ENCODE results near the gene ERP44. TPM values are rescaled to one million over a fixed set of nuclear protein-coding genes. Genes with fewer than 3 reads are reported as not detected.

Gene ERP44
- total RNA-seq, 1 donor from 2014 or later, result 18.3 TPM

DNA sequence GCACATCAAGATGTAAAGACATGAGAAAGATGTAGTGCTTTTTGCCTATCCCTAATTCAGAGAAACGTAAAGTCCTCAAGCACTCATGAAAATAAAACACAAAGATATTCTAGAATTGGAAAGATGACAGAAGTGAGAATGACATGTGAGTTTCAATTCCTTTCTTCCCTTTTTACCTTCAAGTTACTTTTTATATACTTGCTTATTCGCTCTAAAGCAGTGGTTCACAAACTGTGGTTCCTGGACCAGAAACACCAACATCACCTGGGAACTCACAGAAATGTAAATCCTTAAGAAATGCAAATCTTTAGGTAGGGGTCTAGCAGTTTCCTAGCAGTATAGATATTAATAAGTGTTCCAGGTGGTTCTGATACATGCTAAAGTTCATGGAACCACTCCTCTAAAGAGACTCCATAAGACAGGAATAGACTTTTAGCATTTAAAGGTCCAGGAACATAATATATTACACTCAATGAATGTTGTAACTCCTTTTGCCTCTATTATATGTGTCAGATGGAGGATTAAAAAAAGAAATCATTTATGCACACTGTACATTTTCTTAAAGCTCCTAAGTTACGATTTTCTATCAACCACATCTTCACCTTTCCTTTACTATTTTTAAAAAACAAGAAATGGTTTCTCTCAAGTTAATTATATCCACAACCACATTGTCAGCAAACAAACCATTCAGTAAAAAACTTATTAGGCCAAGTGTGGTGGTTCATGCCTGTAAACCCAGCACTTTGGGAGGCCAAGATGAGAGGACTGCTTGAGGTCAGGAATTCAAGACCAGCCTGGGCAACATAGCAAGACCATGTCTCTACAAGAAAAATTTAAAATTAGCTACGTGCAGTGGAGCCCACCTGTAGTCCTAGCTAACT is 39.9 kb downstream of the ERP44 start:
- TF ChIP-seq, protein P1, sequence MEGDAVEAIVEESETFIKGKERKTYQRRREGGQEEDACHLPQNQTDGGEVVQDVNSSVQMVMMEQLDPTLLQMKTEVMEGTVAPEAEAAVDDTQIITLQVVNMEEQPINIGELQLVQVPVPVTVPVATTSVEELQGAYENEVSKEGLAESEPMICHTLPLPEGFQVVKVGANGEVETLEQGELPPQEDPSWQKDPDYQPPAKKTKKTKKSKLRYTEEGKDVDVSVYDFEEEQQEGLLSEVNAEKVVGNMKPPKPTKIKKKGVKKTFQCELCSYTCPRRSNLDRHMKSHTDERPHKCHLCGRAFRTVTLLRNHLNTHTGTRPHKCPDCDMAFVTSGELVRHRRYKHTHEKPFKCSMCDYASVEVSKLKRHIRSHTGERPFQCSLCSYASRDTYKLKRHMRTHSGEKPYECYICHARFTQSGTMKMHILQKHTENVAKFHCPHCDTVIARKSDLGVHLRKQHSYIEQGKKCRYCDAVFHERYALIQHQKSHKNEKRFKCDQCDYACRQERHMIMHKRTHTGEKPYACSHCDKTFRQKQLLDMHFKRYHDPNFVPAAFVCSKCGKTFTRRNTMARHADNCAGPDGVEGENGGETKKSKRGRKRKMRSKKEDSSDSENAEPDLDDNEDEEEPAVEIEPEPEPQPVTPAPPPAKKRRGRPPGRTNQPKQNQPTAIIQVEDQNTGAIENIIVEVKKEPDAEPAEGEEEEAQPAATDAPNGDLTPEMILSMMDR (IDR thresholded peaks at IDR 0.05; ENCODE audit: unreplicated experiment), result no peak
- H3K27ac Mint-ChIP-seq, result no peak overlapping the region
- peaks cover 5% of the 10 kb centered on the region for H3K4me1 Mint-ChIP-seq
- no peaks in the 10 kb centered on the region for H3K9me3 Mint-ChIP-seq
- no peaks in the 10 kb centered on the region for H3K27me3 Mint-ChIP-seq (ENCODE audit: low read depth)
- no peak for DNase-seq (ENCODE audit: low spot score in 2 of 2, unreplicated experiment in 2 of 2)
- peaks cover 16% of the 10 kb centered on the region for H3K36me3 Mint-ChIP-seq
- no peak overlapping the region for H3K4me3 Mint-ChIP-seq

DNA sequence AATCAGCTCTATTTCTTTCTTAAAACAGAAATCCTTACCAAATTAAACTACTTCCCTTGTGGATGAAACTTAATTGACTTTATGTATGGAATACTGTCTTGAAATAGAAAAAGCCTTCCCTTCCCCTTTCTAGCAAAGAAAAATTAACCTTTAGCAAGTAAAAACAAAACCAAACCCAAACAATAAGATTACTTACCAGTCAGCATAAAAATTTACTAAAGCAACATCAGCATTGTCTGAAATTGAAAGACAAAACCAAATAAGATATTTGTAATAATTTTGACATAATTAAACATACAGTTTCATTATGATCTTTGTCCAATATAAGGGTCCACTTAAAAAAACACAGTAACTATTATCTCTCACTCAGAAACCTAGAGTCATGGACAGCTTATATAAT is 41.2 kb downstream of the ERP44 start:
- H3K27ac Mint-ChIP-seq, result no peak overlapping the region
- H3K4me1 Mint-ChIP-seq, result no peaks in the 10 kb centered on the region
- H3K9me3 Mint-ChIP-seq, result no peaks in the 10 kb centered on the region
- H3K4me3 Mint-ChIP-seq, result no peak overlapping the region
- H3K36me3 Mint-ChIP-seq, result peaks cover 16% of the 10 kb centered on the region
- no peaks in the 10 kb centered on the region for H3K27me3 Mint-ChIP-seq (ENCODE audit: low read depth)
- TF ChIP-seq, protein P1 (IDR thresholded peaks at IDR 0.05; ENCODE audit: unreplicated experiment), result no peak
- DNase-seq (ENCODE audit: low spot score in 2 of 2, unreplicated experiment in 2 of 2), result no peak

DNA sequence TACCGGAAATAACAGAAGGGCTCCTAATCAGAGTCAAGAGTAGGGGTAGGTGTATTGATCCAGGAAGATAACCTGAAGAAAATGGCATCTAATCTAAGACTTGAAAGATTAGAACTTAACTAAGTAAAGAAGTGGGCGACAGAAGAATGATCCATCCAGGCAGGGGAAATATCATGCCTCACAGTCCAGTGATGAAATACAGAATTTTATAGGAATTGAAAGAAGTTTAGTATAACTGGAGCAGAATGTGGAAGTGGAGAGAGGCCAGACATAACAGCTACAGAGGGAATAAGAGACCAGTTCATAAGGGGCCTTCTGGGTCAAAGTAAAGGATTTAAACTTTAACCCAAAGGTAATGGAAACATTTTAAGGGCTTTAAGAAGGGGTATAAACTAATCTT is 42.2 kb downstream of the ERP44 start:
- no peak overlapping the region for H3K27ac Mint-ChIP-seq
- TF ChIP-seq, protein P1 (IDR thresholded peaks at IDR 0.05; ENCODE audit: unreplicated experiment), result no peak
- no peaks in the 10 kb centered on the region for H3K4me1 Mint-ChIP-seq
- no peak for DNase-seq (ENCODE audit: low spot score in 2 of 2, unreplicated experiment in 2 of 2)
- no peaks in the 10 kb centered on the region for H3K9me3 Mint-ChIP-seq
- H3K4me3 Mint-ChIP-seq, result no peak overlapping the region
- no peaks in the 10 kb centered on the region for H3K27me3 Mint-ChIP-seq (ENCODE audit: low read depth)
- H3K36me3 Mint-ChIP-seq, result peaks cover 17% of the 10 kb centered on the region

DNA sequence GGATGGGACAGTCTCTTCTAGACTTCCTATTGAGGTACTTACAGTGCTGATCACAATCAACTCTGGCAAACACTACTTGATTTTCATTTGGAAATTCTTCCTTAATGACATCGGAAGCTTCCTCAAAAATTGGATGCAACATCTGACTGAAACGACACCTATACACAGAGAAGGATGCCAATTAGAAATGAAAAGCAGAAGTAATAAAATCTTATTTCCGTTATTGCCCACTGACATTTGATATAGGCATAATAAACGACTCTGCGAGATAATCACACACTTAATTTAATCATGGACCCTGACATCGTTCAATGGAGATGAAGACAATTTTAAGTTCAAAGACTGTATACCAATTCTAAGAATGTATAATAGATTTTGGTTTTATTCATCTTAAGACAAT is 46.4 kb downstream of the ERP44 start:
- H3K27me3 Mint-ChIP-seq (ENCODE audit: low read depth), result no peaks in the 10 kb centered on the region
- TF ChIP-seq, protein P1 (IDR thresholded peaks at IDR 0.05; ENCODE audit: unreplicated experiment), result no peak
- no peak overlapping the region for H3K4me3 Mint-ChIP-seq
- H3K9me3 Mint-ChIP-seq, result peaks cover 5% of the 10 kb centered on the region
- H3K27ac Mint-ChIP-seq, result no peak overlapping the region
- H3K36me3 Mint-ChIP-seq, result peaks cover 26% of the 10 kb centered on the region
- DNase-seq (ENCODE audit: low spot score in 2 of 2, unreplicated experiment in 2 of 2), result no peak
- H3K4me1 Mint-ChIP-seq, result no peaks in the 10 kb centered on the region

DNA sequence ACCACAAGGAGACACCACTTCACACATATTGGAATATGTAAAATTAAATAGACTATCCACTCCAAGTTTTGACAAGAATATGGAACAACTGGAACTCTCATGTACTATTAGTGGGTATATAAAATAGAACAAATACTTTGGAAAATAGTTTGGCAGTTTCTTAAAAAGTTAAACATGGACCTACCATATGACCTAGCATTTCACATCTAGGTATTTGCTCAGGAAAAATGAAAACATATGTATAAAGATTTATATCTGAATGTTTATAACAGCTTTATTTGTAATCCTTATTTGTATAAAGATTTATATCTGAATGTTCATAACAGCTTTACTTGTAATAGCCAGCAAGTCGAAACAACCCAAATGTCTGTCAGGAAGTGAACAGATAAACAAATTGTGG is 49.2 kb downstream of the ERP44 start:
- no peaks in the 10 kb centered on the region for H3K4me1 Mint-ChIP-seq
- no peaks in the 10 kb centered on the region for H3K27me3 Mint-ChIP-seq (ENCODE audit: low read depth)
- TF ChIP-seq, protein P1 (IDR thresholded peaks at IDR 0.05; ENCODE audit: unreplicated experiment), result no peak
- no peak overlapping the region for H3K4me3 Mint-ChIP-seq
- H3K9me3 Mint-ChIP-seq, result peaks cover 25% of the 10 kb centered on the region
- peaks cover 36% of the 10 kb centered on the region for H3K36me3 Mint-ChIP-seq
- no peak overlapping the region for H3K27ac Mint-ChIP-seq
- no peak for DNase-seq (ENCODE audit: low spot score in 2 of 2, unreplicated experiment in 2 of 2)
